ENCODE measurements around the gene CCDC14. TPM values are rescaled to one million over a fixed set of nuclear protein-coding genes. Genes with fewer than 3 reads are reported as not detected.

Gene CCDC14
- total RNA-seq, 1 donor from 2014 or later, result 22.6 TPM

- DNase-seq (ENCODE audit: extremely low spot score in 2 of 2), result no peak
- Histone ChIP-seq H3K4me3 (no peak overlapping the region), H3K27ac (no peak overlapping the region), H3K27me3 (no peaks in the 10 kb centered on the region), H3K4me1 (peaks cover 10% of the 10 kb centered on the region), H3K9me3 (no peaks in the 10 kb centered on the region), H3K36me3 (no peaks in the 10 kb centered on the region)
- TF ChIP-seq POLR2AphosphoS5 (IDR thresholded peaks at IDR 0.05; ENCODE audit: insufficient read depth in 1 of 2, low read depth in 1 of 2) (no peak), CTCF (IDR thresholded peaks at IDR 0.05) (no peak), POLR2A (IDR thresholded peaks at IDR 0.05) (no peak)
- intact Hi-C loops (cut with DNase I), result no loop called here
Measured at GRCh38 chr3:123883111-123883510, 77.9 kb downstream of the CCDC14 start.

GRCh38 chr3:123881771-123882170, 79.3 kb downstream of the CCDC14 start:
- Histone ChIP-seq H3K27ac (no peak overlapping the region), H3K36me3 (no peaks in the 10 kb centered on the region), H3K27me3 (no peaks in the 10 kb centered on the region), H3K4me1 (peaks cover 10% of the 10 kb centered on the region), H3K4me3 (no peak overlapping the region), H3K9me3 (no peaks in the 10 kb centered on the region)
- no peak for TF ChIP-seq POLR2AphosphoS5 (IDR thresholded peaks at IDR 0.05; ENCODE audit: insufficient read depth in 1 of 2, low read depth in 1 of 2)
- no peak for TF ChIP-seq CTCF (IDR thresholded peaks at IDR 0.05)
- no peak for TF ChIP-seq POLR2A (IDR thresholded peaks at IDR 0.05)
- DNase-seq (ENCODE audit: extremely low spot score in 2 of 2), result no peak
- intact Hi-C loops (cut with DNase I), result no loop called here

GRCh38 chr3:123880998-123881561, 79.9 kb downstream of the CCDC14 start:
- intact Hi-C loops (cut with DNase I), result no loop called here
- Histone ChIP-seq H3K27ac (no peak overlapping the region), H3K4me1 (peaks cover 10% of the 10 kb centered on the region), H3K9me3 (no peaks in the 10 kb centered on the region), H3K36me3 (no peaks in the 10 kb centered on the region), H3K27me3 (no peaks in the 10 kb centered on the region), H3K4me3 (no peak overlapping the region)
- no peak for TF ChIP-seq CTCF (IDR thresholded peaks at IDR 0.05)
- no peak for TF ChIP-seq POLR2A (IDR thresholded peaks at IDR 0.05)
- no peak for TF ChIP-seq POLR2AphosphoS5 (IDR thresholded peaks at IDR 0.05; ENCODE audit: insufficient read depth in 1 of 2, low read depth in 1 of 2)
- DNase-seq (ENCODE audit: extremely low spot score in 2 of 2), result no peak

GRCh38 chr3:123878807-123879206, 82.2 kb downstream of the CCDC14 start:
- Histone ChIP-seq H3K4me3 (no peak overlapping the region), H3K4me1 (peaks cover 8% of the 10 kb centered on the region), H3K36me3 (no peaks in the 10 kb centered on the region), H3K9me3 (no peaks in the 10 kb centered on the region), H3K27me3 (no peaks in the 10 kb centered on the region), H3K27ac (no peak overlapping the region)
- TF ChIP-seq POLR2A (IDR thresholded peaks at IDR 0.05) (no peak), CTCF (IDR thresholded peaks at IDR 0.05) (no peak), POLR2AphosphoS5 (IDR thresholded peaks at IDR 0.05; ENCODE audit: insufficient read depth in 1 of 2, low read depth in 1 of 2) (no peak)
- intact Hi-C loops (cut with DNase I), result no loop called here
- DNase-seq (ENCODE audit: extremely low spot score in 2 of 2), result no peak

GRCh38 chr3:123877965-123878364, 83.1 kb downstream of the CCDC14 start:
- intact Hi-C loops (cut with DNase I), result no loop called here
- H3K4me1 ChIP-seq, result no peaks in the 10 kb centered on the region
- no peak for TF ChIP-seq POLR2A (IDR thresholded peaks at IDR 0.05)
- TF ChIP-seq POLR2AphosphoS5 (IDR thresholded peaks at IDR 0.05; ENCODE audit: insufficient read depth in 1 of 2, low read depth in 1 of 2), result no peak
- TF ChIP-seq CTCF (IDR thresholded peaks at IDR 0.05), result no peak

More at GRCh38 chr3:123877965-123878364, 83.1 kb downstream of the CCDC14 start:
- no peak overlapping the region for H3K4me3 ChIP-seq
- no peaks in the 10 kb centered on the region for H3K36me3 ChIP-seq
- no peak overlapping the region for H3K27ac ChIP-seq
- no peak for DNase-seq (ENCODE audit: extremely low spot score in 2 of 2)
- no peaks in the 10 kb centered on the region for H3K27me3 ChIP-seq
- H3K9me3 ChIP-seq, result no peaks in the 10 kb centered on the region

Data from vagina (tissue), 2 donors.